ENCODE results near the gene PTPRO.

PTPRO gene

GRCh38 chr12:15435597-15435996 is 113.3 kb downstream of the PTPRO start:
- no peak for TF ChIP-seq ZFX (IDR thresholded peaks at IDR 0.05)
- H3K27ac ChIP-seq, result no peak overlapping the region

DNA sequence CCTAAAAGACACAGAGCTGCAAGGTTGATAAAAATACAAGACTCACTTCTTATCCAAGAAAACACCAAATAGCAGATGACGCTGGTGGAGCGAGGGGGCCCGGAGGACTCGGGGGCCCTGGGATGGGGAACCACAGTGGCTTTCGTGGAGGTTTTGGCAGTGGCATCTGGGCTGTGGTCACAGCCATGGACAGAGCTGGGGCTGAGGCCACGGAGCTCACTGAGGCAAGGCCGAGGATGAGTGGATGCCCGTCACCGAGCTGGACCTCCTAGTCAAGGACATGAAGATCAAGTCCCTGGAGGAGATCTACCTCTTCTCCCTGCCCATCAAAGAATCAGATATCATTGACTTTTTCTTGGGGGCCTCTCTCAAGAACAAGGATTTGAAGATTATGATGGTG is 117.2 kb downstream of the PTPRO start:
- H3K27ac ChIP-seq, result no peak overlapping the region
- TF ChIP-seq ZFX (IDR thresholded peaks at IDR 0.05), result no peak
- TF ChIP-seq CTCF (conservative IDR thresholded peaks at IDR 0.05), result no peak

DNA sequence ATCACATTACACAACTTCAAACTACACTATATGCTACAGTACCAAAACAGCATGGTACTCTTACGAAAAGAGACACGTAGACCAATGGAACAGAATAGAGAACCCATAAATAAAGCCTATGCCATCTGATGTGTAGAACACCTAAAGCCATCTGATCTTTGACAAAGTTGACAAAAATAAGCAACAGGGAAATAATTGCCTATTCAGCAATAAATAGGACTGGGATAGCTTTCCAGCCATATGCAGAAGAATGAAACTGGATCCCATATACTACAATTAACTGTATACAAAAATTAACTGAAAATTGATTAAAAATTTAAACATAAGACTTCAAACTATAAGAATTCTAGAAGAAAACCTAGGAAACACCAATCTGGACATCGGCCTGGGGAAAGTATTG is 120.7 kb downstream of the PTPRO start:
- TF ChIP-seq ZFX (IDR thresholded peaks at IDR 0.05) (no peak), CTCF (conservative IDR thresholded peaks at IDR 0.05) (no peak)
- H3K27ac ChIP-seq, result no peak overlapping the region

DNA sequence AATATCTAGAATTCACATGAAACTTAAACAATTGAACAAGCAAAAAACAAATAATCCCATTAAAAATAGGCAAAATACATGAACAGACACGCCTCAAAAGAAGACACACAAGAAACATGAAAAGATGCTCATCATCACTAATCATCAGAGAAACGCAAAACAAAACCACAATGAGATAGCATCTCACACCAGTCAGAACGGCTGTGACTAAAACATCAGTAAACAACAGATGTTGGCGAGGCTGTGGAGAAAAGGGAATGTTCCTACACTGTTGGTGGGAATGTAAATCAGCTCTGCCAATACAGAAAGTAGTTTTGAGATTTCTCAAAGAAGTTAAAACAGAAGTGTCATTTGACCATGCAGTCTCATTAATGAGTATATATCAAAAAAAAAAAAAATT is 121.3 kb downstream of the PTPRO start:
- no peak overlapping the region for H3K27ac ChIP-seq
- TF ChIP-seq CTCF (conservative IDR thresholded peaks at IDR 0.05) (no peak), ZFX (IDR thresholded peaks at IDR 0.05) (no peak)

- H3K27ac ChIP-seq, result no peak overlapping the region
- TF ChIP-seq ZFX (IDR thresholded peaks at IDR 0.05), result no peak
- TF ChIP-seq CTCF (conservative IDR thresholded peaks at IDR 0.05), result no peak
Observed at GRCh38 chr12:15444523-15444922, 122.2 kb downstream of the PTPRO start.

GRCh38 chr12:15446807-15447206 is 124.5 kb downstream of the PTPRO start:
- H3K27ac ChIP-seq, result no peak overlapping the region
- no peak for TF ChIP-seq ZFX (IDR thresholded peaks at IDR 0.05)
- no peak for TF ChIP-seq CTCF (conservative IDR thresholded peaks at IDR 0.05)

DNA sequence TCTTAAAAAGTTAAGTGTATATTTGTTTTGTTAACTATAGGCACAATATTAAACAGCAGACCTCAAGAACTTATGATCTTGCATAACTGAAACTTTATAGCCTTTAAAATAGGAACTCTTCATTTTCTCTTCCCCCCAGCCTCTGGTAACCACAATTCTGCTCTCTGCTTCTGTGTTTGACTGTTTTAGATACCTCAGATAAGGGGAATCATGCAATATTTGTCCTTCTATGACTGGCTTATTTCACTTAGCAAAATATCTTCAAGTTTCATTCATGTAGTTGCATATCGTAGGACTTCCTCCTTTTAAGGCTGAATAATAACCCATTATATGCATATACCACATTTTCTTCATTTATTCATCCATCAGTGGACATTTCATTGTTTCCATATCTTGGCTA is 131.3 kb downstream of the PTPRO start:
- H3K27ac ChIP-seq, result no peak overlapping the region
- TF ChIP-seq CTCF (conservative IDR thresholded peaks at IDR 0.05), result no peak
- TF ChIP-seq ZFX (IDR thresholded peaks at IDR 0.05), result no peak

GRCh38 chr12:15458008-15458407 is 135.7 kb downstream of the PTPRO start:
- TF ChIP-seq ZFX (IDR thresholded peaks at IDR 0.05) (no peak), CTCF (conservative IDR thresholded peaks at IDR 0.05) (no peak)
- H3K27ac ChIP-seq, result no peak overlapping the region
